Measurements from ENCODE around the gene OLFM2.

Gene OLFM2

DNA sequence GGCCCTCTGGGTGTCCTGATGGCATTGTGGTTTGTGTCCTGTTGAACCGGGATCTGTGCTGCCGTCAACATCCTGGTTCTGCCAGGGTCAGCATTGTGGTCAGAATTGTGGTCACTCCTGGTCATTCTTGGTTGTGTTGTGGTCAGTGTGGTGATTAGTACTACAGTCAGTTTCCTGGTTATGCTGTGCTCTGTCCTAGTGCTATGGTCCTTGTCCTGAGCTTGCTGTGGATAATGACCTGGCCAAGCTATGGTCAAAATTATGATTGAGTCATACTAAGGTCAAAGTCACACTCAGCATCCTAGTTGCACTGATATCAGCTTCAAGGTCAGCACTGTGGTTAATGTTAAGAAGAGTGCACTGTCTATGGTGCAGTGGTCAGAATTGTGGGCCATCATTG is 4.5 kb upstream of the OLFM2 start:
- no peak for ATAC-seq
- TF ChIP-seq, protein P1, sequence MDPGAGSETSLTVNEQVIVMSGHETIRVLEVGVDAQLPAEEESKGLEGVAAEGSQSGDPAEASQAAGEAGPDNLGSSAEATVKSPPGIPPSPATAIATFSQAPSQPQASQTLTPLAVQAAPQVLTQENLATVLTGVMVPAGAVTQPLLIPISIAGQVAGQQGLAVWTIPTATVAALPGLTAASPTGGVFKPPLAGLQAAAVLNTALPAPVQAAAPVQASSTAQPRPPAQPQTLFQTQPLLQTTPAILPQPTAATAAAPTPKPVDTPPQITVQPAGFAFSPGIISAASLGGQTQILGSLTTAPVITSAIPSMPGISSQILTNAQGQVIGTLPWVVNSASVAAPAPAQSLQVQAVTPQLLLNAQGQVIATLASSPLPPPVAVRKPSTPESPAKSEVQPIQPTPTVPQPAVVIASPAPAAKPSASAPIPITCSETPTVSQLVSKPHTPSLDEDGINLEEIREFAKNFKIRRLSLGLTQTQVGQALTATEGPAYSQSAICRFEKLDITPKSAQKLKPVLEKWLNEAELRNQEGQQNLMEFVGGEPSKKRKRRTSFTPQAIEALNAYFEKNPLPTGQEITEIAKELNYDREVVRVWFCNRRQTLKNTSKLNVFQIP (CRISPR knock-in tag; IDR thresholded peaks at IDR 0.05; ENCODE audit: borderline replicate concordance, low read depth), result no peak
- TF ChIP-seq ZNF565 (CRISPR knock-in tag; conservative IDR thresholded peaks at IDR 0.05; ENCODE audit: low read depth) (no peak), ARNTL (CRISPR knock-in tag; IDR thresholded peaks at IDR 0.05; ENCODE audit: borderline replicate concordance, low read depth) (no peak), OSR1 (CRISPR knock-in tag; IDR thresholded peaks at IDR 0.05) (no peak), ZC3H10 (CRISPR knock-in tag; IDR thresholded peaks at IDR 0.05) (no peak), CREB5 (CRISPR knock-in tag; IDR thresholded peaks at IDR 0.05; ENCODE audit: low read depth) (no peak), TOX (CRISPR knock-in tag; IDR thresholded peaks at IDR 0.05; ENCODE audit: borderline replicate concordance) (no peak), ISL1 (CRISPR knock-in tag; IDR thresholded peaks at IDR 0.05) (no peak), ZFP3 (CRISPR knock-in tag; IDR thresholded peaks at IDR 0.05) (no peak), ZNF8 (CRISPR knock-in tag; IDR thresholded peaks at IDR 0.05) (no peak), TCF4 (CRISPR knock-in tag; IDR thresholded peaks at IDR 0.05; ENCODE audit: borderline replicate concordance) (no peak), RARB (CRISPR knock-in tag; IDR thresholded peaks at IDR 0.05) (no peak), ZNF70 (CRISPR knock-in tag; IDR thresholded peaks at IDR 0.05) (no peak), BACH2 (CRISPR knock-in tag; IDR thresholded peaks at IDR 0.05; ENCODE audit: borderline replicate concordance) (no peak), TSHZ2 (CRISPR knock-in tag; IDR thresholded peaks at IDR 0.05) (no peak), SNAI2 (CRISPR knock-in tag; IDR thresholded peaks at IDR 0.05) (no peak)
- TF ChIP-seq, protein P2, sequence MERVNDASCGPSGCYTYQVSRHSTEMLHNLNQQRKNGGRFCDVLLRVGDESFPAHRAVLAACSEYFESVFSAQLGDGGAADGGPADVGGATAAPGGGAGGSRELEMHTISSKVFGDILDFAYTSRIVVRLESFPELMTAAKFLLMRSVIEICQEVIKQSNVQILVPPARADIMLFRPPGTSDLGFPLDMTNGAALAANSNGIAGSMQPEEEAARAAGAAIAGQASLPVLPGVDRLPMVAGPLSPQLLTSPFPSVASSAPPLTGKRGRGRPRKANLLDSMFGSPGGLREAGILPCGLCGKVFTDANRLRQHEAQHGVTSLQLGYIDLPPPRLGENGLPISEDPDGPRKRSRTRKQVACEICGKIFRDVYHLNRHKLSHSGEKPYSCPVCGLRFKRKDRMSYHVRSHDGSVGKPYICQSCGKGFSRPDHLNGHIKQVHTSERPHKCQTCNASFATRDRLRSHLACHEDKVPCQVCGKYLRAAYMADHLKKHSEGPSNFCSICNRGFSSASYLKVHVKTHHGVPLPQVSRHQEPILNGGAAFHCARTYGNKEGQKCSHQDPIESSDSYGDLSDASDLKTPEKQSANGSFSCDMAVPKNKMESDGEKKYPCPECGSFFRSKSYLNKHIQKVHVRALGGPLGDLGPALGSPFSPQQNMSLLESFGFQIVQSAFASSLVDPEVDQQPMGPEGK (CRISPR knock-in tag; IDR thresholded peaks at IDR 0.05; ENCODE audit: borderline replicate concordance), result no peak
- TF ChIP-seq, protein P3, sequence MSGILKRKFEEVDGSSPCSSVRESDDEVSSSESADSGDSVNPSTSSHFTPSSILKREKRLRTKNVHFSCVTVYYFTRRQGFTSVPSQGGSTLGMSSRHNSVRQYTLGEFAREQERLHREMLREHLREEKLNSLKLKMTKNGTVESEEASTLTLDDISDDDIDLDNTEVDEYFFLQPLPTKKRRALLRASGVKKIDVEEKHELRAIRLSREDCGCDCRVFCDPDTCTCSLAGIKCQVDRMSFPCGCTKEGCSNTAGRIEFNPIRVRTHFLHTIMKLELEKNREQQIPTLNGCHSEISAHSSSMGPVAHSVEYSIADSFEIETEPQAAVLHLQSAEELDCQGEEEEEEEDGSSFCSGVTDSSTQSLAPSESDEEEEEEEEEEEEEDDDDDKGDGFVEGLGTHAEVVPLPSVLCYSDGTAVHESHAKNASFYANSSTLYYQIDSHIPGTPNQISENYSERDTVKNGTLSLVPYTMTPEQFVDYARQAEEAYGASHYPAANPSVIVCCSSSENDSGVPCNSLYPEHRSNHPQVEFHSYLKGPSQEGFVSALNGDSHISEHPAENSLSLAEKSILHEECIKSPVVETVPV (CRISPR knock-in tag; IDR thresholded peaks at IDR 0.05), result no peak

DNA sequence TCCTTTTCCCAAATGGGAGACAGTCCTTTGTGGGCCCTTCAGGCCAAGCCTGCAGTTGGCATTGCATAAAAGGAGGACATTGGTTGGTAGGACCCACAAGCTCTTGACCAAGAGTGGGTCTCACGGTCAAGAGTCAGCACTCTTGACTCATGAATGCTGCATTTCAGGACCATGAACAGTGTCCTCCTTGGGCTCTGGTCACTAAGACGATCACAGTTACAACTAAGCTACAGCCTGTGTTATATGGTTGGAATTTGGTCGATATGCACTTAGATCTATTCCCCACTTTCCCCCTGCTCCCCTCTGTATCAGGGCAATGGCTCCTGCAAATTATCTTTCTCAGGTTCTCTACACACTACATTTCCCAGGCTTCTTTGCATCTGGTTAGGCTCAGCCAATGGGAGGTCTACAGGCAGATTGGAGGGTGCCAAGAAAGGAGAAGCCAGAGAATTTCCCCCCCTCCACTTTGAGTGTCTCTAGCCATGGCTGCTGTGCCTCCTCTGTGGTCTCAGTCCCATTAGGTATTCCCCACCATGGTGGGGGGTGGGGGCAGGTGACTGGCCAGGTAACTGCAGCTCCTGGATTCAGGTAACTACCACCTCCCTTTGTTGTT is 3.1 kb upstream of the OLFM2 start:
- ATAC-seq, result peak; percentile 32; the same call in 2 of the 3 replicates
- TF ChIP-seq TSHZ2 (CRISPR knock-in tag; IDR thresholded peaks at IDR 0.05) (no peak), CSDC2 (CRISPR knock-in tag; IDR thresholded peaks at IDR 0.05) (no peak), BACH2 (CRISPR knock-in tag; IDR thresholded peaks at IDR 0.05; ENCODE audit: borderline replicate concordance) (no peak), CREB5 (CRISPR knock-in tag; IDR thresholded peaks at IDR 0.05; ENCODE audit: low read depth) (no peak), ISL1 (CRISPR knock-in tag; IDR thresholded peaks at IDR 0.05) (no peak), SNAI2 (CRISPR knock-in tag; IDR thresholded peaks at IDR 0.05) (no peak), ZNF70 (CRISPR knock-in tag; IDR thresholded peaks at IDR 0.05) (no peak), OSR1 (CRISPR knock-in tag; IDR thresholded peaks at IDR 0.05) (no peak), ZFP30 (CRISPR knock-in tag; IDR thresholded peaks at IDR 0.05) (no peak), TOX (CRISPR knock-in tag; IDR thresholded peaks at IDR 0.05; ENCODE audit: borderline replicate concordance) (no peak), ZNF8 (CRISPR knock-in tag; IDR thresholded peaks at IDR 0.05) (no peak), ARNTL (CRISPR knock-in tag; IDR thresholded peaks at IDR 0.05; ENCODE audit: borderline replicate concordance, low read depth) (no peak)
- TF ChIP-seq, protein P1 (CRISPR knock-in tag; IDR thresholded peaks at IDR 0.05; ENCODE audit: borderline replicate concordance, low read depth), result no peak
- TF ChIP-seq, protein P2 (CRISPR knock-in tag; IDR thresholded peaks at IDR 0.05; ENCODE audit: borderline replicate concordance), result no peak
